Natural killer cell (primary cell): ENCODE results near the gene SOWAHC. TPM values are rescaled to one million over a fixed set of nuclear protein-coding genes. Genes with fewer than 3 reads are reported as not detected.
"Not testable (repeated sequence)": the region's sequence is repeated elsewhere in the genome, so short reads cannot be mapped to it uniquely, and the experiment has no call there.

Experiments
- ATAC-seq, 3 donors: fragments of 150-1000 bp in 2 of 3; fragments of 200-7000 bp in 1 of 3; cut with Tn5 transposase; 1 replicate in 1 of 3; 2 replicates in 2 of 3; pipeline ENCODE4 v1.10.0; 2021; ENCODE audit warnings: mild to moderate bottlenecking in 2 of 3, moderate library complexity in 2 of 3
- DNase-seq, 2 donors: peaks; one replicate each; pipeline versions ENCODE4 v3.0.0 to v3.0.0-alpha.2; 2013 to 2021; ENCODE audit warnings: mixed read lengths in 1 of 2
- H3K27ac ChIP-seq: one replicate; pipeline ENCODE4 v1.5.1; 2013; ENCODE audit warnings: mild to moderate bottlenecking, low read length
- H3K27me3 ChIP-seq: one replicate; pipeline ENCODE4 v1.6.1; 2013; ENCODE audit warnings: low read length; ENCODE audit not compliant: control insufficient read depth, insufficient read depth
- H3K36me3 ChIP-seq: one replicate; pipeline ENCODE4 v1.6.1; 2013; ENCODE audit warnings: low read length; ENCODE audit not compliant: control insufficient read depth, insufficient read depth
- H3K4me1 ChIP-seq: one replicate; pipeline ENCODE4 v1.6.1; 2013; ENCODE audit warnings: low read length; ENCODE audit not compliant: control insufficient read depth, insufficient read depth
- H3K4me3 ChIP-seq: one replicate; pipeline ENCODE4 v1.5.1; 2013; ENCODE audit warnings: low read length
- H3K9me3 ChIP-seq: one replicate; pipeline ENCODE4 v1.6.1; 2013; ENCODE audit warnings: low read length; ENCODE audit not compliant: control insufficient read depth, insufficient read depth
- H3K27ac Mint-ChIP-seq, 2 donors: one replicate each; pipeline ENCODE4 v1.8.0; 2022; ENCODE audit warnings: mild to moderate bottlenecking in 2 of 2, mixed read lengths in 2 of 2, moderate library complexity in 1 of 2
- H3K27me3 Mint-ChIP-seq, 2 donors: one replicate each; pipeline ENCODE4 v1.8.0; 2022; ENCODE audit warnings: low read depth in 2 of 2, mixed read lengths in 2 of 2
- H3K36me3 Mint-ChIP-seq: one replicate; pipeline ENCODE4 v1.8.0; 2022; ENCODE audit warnings: mixed read lengths
- H3K4me1 Mint-ChIP-seq, 2 donors: one replicate each; pipeline ENCODE4 v1.8.0; 2022; ENCODE audit warnings: mixed read lengths in 2 of 2
- H3K4me3 Mint-ChIP-seq: one replicate; pipeline ENCODE4 v1.8.0; 2022; ENCODE audit warnings: mild to moderate bottlenecking, moderate library complexity, mixed read lengths
- H3K9me3 Mint-ChIP-seq, 2 donors: one replicate each; pipeline ENCODE4 v1.8.0; 2022; ENCODE audit warnings: mixed read lengths in 2 of 2
- CTCF ChIP-seq: fragments of 200-600 bp; IDR thresholded peaks from one replicate; pipeline ENCODE4 v1.8.0; 2022; ENCODE audit warnings: antibody characterized with exemption
- WGBS: methylation state at CpG from one replicate; pipeline ENCODE4 v1.1.7; 2013; ENCODE audit warnings: missing lambda C conversion rate; ENCODE audit not compliant: insufficient coverage; 5-methylcytosine and 5-hydroxymethylcytosine counted together
- intact Hi-C: fragments of 100-400 bp; cut with micrococcal nuclease; formaldehyde crosslinking; loops from one replicate; pipeline ENCODE4 v1.14.2; 2022
- total RNA-seq, 4 donors: library from RNA; stranded (reverse); fragments of 120-200 nt in 1 of 4; gene quantifications; one replicate each; pipeline versions ENCODE4 v1.2.3 to v1.2.4, GENCODE V29; 2013 to 2022

SOWAHC gene
- total RNA-seq = under 1 TPM; 0.16 to 0.32 (median 0.23) TPM
- total RNA-seq (2013) = 0.16 TPM

GRCh38 chr2:109613922-109614714 is at the start of gene SOWAHC, which contains the start of gene SEPTIN10:
TSS of gene SOWAHC (plus strand) at chr2:109614364. CDS start at chr2:109614490, 126 bp downstream.
TSS of gene SEPTIN10 (minus strand) at chr2:109613966. CDS start at chr2:109613827, 139 bp downstream.
- H3K4me1 ChIP-seq = peaks cover 14% of the 10 kb centered on the region
- Mint-ChIP-seq H3K27ac (peak within 1 kb of the TSS; percentile 4 to 42), H3K36me3 (no peaks in the 10 kb centered on the region), H3K9me3 (peaks cover 3% of the 10 kb centered on the region in 2 donors), H3K27me3 (peaks cover 32 to 53% of the 10 kb centered on the region in 2 donors), H3K4me1 (peaks cover 5 to 7% of the 10 kb centered on the region in 2 donors), H3K4me3 (peak within 1 kb of the TSS; percentile 90)
- ATAC-seq (peak; percentile 92 to 96 (median 95)), DNase-seq (peak; percentile 70 to 85)
- no peak within 1 kb of the TSS for H3K27ac ChIP-seq
- WGBS = 7% methylated on average over 104 of the region's 104 CpGs
- no peaks in the 10 kb centered on the region for H3K36me3 ChIP-seq
- intact Hi-C loops = no loop called here
- H3K4me3 ChIP-seq = peak within 1 kb of the TSS; percentile 28
- peaks cover 46% of the 10 kb centered on the region for H3K27me3 ChIP-seq
- H3K9me3 ChIP-seq = peaks cover 6% of the 10 kb centered on the region
- no peak for TF ChIP-seq CTCF

- Mint-ChIP-seq H3K9me3 (no peaks in the 10 kb centered on the region), H3K27ac (no peak overlapping the region), H3K4me3 (no peak overlapping the region), H3K36me3 (no peaks in the 10 kb centered on the region), H3K4me1 (no peaks in the 10 kb centered on the region), H3K27me3 (peaks cover 8 to 13% of the 10 kb centered on the region in 2 donors)
- Histone ChIP-seq H3K9me3 (no peaks in the 10 kb centered on the region), H3K4me3 (no peak overlapping the region), H3K27me3 (no peaks in the 10 kb centered on the region), H3K4me1 (no peaks in the 10 kb centered on the region), H3K27ac (no peak overlapping the region), H3K36me3 (no peaks in the 10 kb centered on the region)
- no peak for TF ChIP-seq CTCF
- WGBS = no CpG with 5 or more reads among the region's 1 CpG
- intact Hi-C loops = no loop called here
- DNase-seq = no peak
- no peak for ATAC-seq
These were observed 38.8 kb upstream of the SOWAHC start for GRCh38 chr2:109575373-109575772.

GRCh38 chr2:109577630-109578029 is 36.5 kb upstream of the SOWAHC start:
- H3K4me1 Mint-ChIP-seq, H3K36me3 Mint-ChIP-seq, H3K27me3 ChIP-seq, H3K36me3 ChIP-seq, DNase-seq, ATAC-seq, H3K27ac ChIP-seq, H3K4me3 Mint-ChIP-seq, H3K4me3 ChIP-seq, H3K4me1 ChIP-seq, intact Hi-C loops, H3K27ac Mint-ChIP-seq, H3K9me3 Mint-ChIP-seq, H3K9me3 ChIP-seq: not testable (repeated sequence)
- peaks cover 11 to 12% of the 10 kb centered on the region in 2 donors for H3K27me3 Mint-ChIP-seq
- 100% methylated on average over 1 of the region's 7 CpGs for WGBS

- Histone ChIP-seq H3K4me3 (no peak overlapping the region), H3K9me3 (no peaks in the 10 kb centered on the region), H3K27me3 (peaks cover 2% of the 10 kb centered on the region), H3K36me3 (no peaks in the 10 kb centered on the region), H3K4me1 (no peaks in the 10 kb centered on the region), H3K27ac (no peak overlapping the region)
- H3K9me3 Mint-ChIP-seq = no peaks in the 10 kb centered on the region
- intact Hi-C loops = no loop called here
- no peaks in the 10 kb centered on the region for H3K36me3 Mint-ChIP-seq
- H3K4me3 Mint-ChIP-seq = no peak overlapping the region
- H3K27me3 Mint-ChIP-seq = peaks cover 7 to 38% of the 10 kb centered on the region in 2 donors
- ATAC-seq (no peak), DNase-seq (no peak)
- no peak for TF ChIP-seq CTCF
- no peak overlapping the region for H3K27ac Mint-ChIP-seq
- 68% methylated on average over 5 of the region's 6 CpGs for WGBS
- H3K4me1 Mint-ChIP-seq = no peaks in the 10 kb centered on the region
These were observed 31.0 kb upstream of the SOWAHC start for GRCh38 chr2:109582928-109583895.
